ENCODE results near the gene TMEM217.
A peak's percentile ranks its signal among the peaks of the same experiment; 100 is the strongest.
"Not testable (repeated sequence)": the region's sequence is repeated elsewhere in the genome, so short reads cannot be mapped to it uniquely, and the experiment has no call there.

Gene TMEM217

GRCh38 chr6:37257634-37258404, at the start of gene TMEM217, which contains the start of gene TBC1D22B:
Gene TMEM217 (minus strand): TSS chr6:37258144. CDS start chr6:37219030, 39,114 bp downstream.
Gene TBC1D22B (plus strand): TSS chr6:37257772. CDS start chr6:37257918, 146 bp downstream.
- Mint-ChIP-seq H3K4me1 (ENCODE audit: low read depth) (peaks cover 46% of the 10 kb centered on the region), H3K4me3 (peak within 1 kb of the TSS; percentile 94), H3K36me3 (ENCODE audit: low read depth) (peaks cover 4% of the 10 kb centered on the region)

GRCh38 chr6:37307484-37307883, 49.5 kb upstream of the TMEM217 start:
- peaks cover 29% of the 10 kb centered on the region for H3K36me3 Mint-ChIP-seq (ENCODE audit: low read depth)
- H3K27ac Mint-ChIP-seq; H3K4me3 Mint-ChIP-seq; H3K9me3 Mint-ChIP-seq; H3K27me3 Mint-ChIP-seq; H3K4me1 Mint-ChIP-seq (ENCODE audit: low read depth): not testable (repeated sequence)

More at GRCh38 chr6:37257634-37258404, at the start of gene TMEM217, which contains the start of gene TBC1D22B:
- no peaks in the 10 kb centered on the region for H3K9me3 Mint-ChIP-seq
- peak within 1 kb of the TSS; percentile 91 for H3K27ac Mint-ChIP-seq
- H3K27me3 Mint-ChIP-seq, result no peaks in the 10 kb centered on the region

- Mint-ChIP-seq H3K4me1 (ENCODE audit: low read depth) (no peaks in the 10 kb centered on the region), H3K36me3 (ENCODE audit: low read depth) (peaks cover 36% of the 10 kb centered on the region), H3K27ac (no peak overlapping the region), H3K9me3 (no peaks in the 10 kb centered on the region), H3K27me3 (no peaks in the 10 kb centered on the region), H3K4me3 (no peak overlapping the region)
Observed at GRCh38 chr6:37306624-37307222, 48.8 kb upstream of the TMEM217 start.

DNA sequence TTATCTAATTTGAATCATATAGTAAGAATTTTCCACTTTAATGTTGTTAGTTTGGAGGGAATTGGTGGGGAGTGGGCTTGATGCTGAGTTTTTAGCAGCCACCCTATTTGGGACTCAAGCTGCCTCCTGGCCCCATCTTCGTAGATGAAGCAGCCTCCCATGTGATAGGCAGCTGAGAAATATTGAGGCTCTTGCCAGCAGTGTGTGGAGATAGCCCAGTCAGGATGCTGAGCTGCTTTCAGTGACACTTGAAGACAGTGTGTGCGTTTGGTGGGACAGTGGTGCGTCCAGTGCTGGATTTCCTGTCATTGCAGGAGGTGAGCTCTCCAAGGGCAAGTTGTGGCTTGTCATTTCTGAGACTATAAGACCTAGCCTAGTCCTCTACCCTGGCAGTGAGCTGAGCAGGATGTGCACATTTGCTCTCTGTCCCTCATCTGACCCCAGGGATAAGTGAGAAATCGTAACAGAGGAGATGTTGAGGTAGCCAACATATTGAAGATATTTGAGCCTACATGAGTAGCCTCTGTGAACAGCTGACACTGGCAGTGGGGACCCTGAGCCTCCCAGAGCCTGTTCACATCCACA, 48.0 kb upstream of the TMEM217 start:
- Mint-ChIP-seq H3K27me3 (no peaks in the 10 kb centered on the region), H3K36me3 (ENCODE audit: low read depth) (peaks cover 37% of the 10 kb centered on the region), H3K9me3 (no peaks in the 10 kb centered on the region), H3K4me3 (no peak overlapping the region), H3K4me1 (ENCODE audit: low read depth) (no peaks in the 10 kb centered on the region), H3K27ac (no peak overlapping the region)

- Mint-ChIP-seq H3K4me3 (no peak overlapping the region), H3K9me3 (no peaks in the 10 kb centered on the region), H3K4me1 (ENCODE audit: low read depth) (no peaks in the 10 kb centered on the region), H3K27me3 (no peaks in the 10 kb centered on the region), H3K27ac (no peak overlapping the region), H3K36me3 (ENCODE audit: low read depth) (peaks cover 42% of the 10 kb centered on the region)
Observed at GRCh38 chr6:37304766-37305165, 46.8 kb upstream of the TMEM217 start.

- Mint-ChIP-seq H3K4me1 (ENCODE audit: low read depth) (no peaks in the 10 kb centered on the region), H3K36me3 (ENCODE audit: low read depth) (peaks cover 41% of the 10 kb centered on the region), H3K4me3 (no peak overlapping the region)
Observed at GRCh38 chr6:37303891-37304503, 46.1 kb upstream of the TMEM217 start.

DNA sequence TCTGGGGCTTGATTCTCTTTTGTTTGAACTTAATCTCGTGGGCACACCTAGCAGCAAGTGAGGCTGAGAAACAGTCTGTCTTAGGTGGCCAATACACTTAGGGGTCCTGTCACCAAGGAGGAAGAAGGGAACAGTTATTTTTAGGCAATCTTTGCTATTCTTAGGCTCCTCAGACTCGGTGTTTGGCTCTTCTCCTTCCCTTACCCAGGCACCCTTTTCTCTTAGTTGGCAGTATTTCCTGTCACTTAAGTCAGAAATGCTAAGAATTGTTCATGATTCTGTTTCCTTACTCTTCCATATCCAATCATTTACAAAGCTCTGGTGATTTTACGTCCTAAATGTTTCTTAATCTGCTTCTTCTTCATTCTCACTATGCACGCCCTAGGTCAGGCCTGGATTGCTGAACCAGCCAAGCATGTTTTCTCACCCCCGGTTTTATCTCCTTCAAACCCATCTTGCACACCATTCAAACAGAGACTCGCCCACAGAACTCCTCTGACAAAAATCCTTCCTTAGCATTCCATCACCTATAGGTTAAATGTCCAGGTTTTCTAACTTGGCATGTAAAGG, 45.2 kb upstream of the TMEM217 start:
- Mint-ChIP-seq H3K4me3 (no peak overlapping the region), H3K27me3 (no peaks in the 10 kb centered on the region), H3K9me3 (no peaks in the 10 kb centered on the region), H3K27ac (no peak overlapping the region), H3K4me1 (ENCODE audit: low read depth) (no peaks in the 10 kb centered on the region), H3K36me3 (ENCODE audit: low read depth) (peaks cover 45% of the 10 kb centered on the region)

More at GRCh38 chr6:37303891-37304503, 46.1 kb upstream of the TMEM217 start:
- Mint-ChIP-seq H3K27me3 (no peaks in the 10 kb centered on the region), H3K9me3 (no peaks in the 10 kb centered on the region), H3K27ac (no peak overlapping the region)

GRCh38 chr6:37302086-37302686, 44.2 kb upstream of the TMEM217 start:
- H3K9me3 Mint-ChIP-seq, result no peaks in the 10 kb centered on the region
- no peaks in the 10 kb centered on the region for H3K4me1 Mint-ChIP-seq (ENCODE audit: low read depth)
- peaks cover 55% of the 10 kb centered on the region for H3K36me3 Mint-ChIP-seq (ENCODE audit: low read depth)
- no peak overlapping the region for H3K27ac Mint-ChIP-seq
- no peak overlapping the region for H3K4me3 Mint-ChIP-seq
- no peaks in the 10 kb centered on the region for H3K27me3 Mint-ChIP-seq

- Mint-ChIP-seq H3K27ac (no peak overlapping the region), H3K9me3 (no peaks in the 10 kb centered on the region), H3K4me3 (no peak overlapping the region), H3K27me3 (no peaks in the 10 kb centered on the region), H3K36me3 (ENCODE audit: low read depth) (peaks cover 68% of the 10 kb centered on the region), H3K4me1 (ENCODE audit: low read depth) (no peaks in the 10 kb centered on the region)
Observed at GRCh38 chr6:37299990-37300389, 42.0 kb upstream of the TMEM217 start.

DNA sequence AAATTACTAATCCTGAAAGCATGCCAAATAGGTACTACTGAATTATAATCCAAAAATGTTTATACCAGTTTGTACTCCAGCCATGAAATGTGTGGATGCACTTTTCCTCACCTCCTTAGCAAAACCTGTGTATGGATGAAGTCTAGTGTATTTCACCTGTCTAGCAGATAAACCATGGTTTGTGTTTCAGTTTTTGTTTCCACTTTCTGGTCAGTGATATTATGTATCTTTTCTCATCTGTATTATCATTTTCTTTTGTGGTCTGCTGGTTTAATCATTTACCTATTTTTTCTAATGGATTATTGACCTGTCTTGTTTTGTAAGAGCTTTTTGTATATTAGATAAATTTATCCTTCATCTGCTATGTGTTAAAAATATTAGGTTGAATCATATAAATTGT, 41.0 kb upstream of the TMEM217 start:
- Mint-ChIP-seq H3K4me1 (ENCODE audit: low read depth) (no peaks in the 10 kb centered on the region), H3K36me3 (ENCODE audit: low read depth) (peaks cover 67% of the 10 kb centered on the region), H3K9me3 (no peaks in the 10 kb centered on the region), H3K4me3 (no peak overlapping the region), H3K27me3 (no peaks in the 10 kb centered on the region), H3K27ac (no peak overlapping the region)

- not testable (repeated sequence) for H3K9me3 Mint-ChIP-seq; H3K4me1 Mint-ChIP-seq (ENCODE audit: low read depth); H3K27ac Mint-ChIP-seq; H3K4me3 Mint-ChIP-seq; H3K27me3 Mint-ChIP-seq
- H3K36me3 Mint-ChIP-seq (ENCODE audit: low read depth), result peaks cover 65% of the 10 kb centered on the region
Observed at GRCh38 chr6:37297637-37298036, 39.7 kb upstream of the TMEM217 start.

DNA sequence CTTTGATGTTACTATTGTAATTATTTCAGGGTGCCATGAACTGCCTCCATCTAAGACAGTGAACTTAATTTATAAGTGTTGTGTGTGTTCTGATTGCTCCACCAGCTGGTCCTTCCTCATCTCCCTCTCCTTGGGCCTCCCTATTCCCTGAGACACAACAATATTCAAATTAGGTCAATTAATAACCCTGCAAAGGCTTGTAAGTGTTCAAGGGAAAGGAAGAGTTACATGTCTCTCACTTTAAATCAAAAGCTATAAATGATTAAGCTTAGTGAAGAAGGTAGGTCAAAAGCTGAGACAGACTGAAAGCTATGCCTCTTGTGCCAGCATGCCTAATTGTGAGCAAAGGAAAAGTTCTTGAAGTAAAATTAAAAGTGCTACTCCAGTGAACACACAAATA, 35.5 kb upstream of the TMEM217 start:
- peaks cover 72% of the 10 kb centered on the region for H3K36me3 Mint-ChIP-seq (ENCODE audit: low read depth)
- no peaks in the 10 kb centered on the region for H3K27me3 Mint-ChIP-seq
- H3K27ac Mint-ChIP-seq, result peak overlapping the region; percentile 32
- H3K9me3 Mint-ChIP-seq, result no peaks in the 10 kb centered on the region
- peaks cover 21% of the 10 kb centered on the region for H3K4me1 Mint-ChIP-seq (ENCODE audit: low read depth)
- no peak overlapping the region for H3K4me3 Mint-ChIP-seq

DNA sequence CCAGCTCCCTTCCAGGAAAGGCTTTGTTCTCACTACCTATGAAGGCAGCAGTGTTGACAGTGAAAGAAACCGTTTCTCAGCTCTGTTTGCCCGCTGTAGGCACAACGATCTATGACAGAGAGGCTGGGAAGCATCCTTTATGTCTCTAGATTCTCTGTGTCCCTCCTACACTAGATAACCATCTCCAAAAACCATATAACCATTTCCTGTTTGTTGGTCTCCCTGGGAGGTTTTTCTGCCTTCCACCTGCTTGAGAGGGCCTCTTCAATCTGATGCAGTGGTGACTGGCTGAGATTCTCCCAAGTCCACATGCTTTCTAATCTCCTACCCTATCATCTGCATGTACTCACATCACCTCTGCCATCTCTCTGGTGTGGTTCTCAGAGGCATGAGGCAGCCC, 32.0 kb upstream of the TMEM217 start:
- H3K27ac Mint-ChIP-seq, result peak overlapping the region; percentile 2
- H3K36me3 Mint-ChIP-seq (ENCODE audit: low read depth), result peaks cover 64% of the 10 kb centered on the region
- peaks cover 32% of the 10 kb centered on the region for H3K4me1 Mint-ChIP-seq (ENCODE audit: low read depth)
- no peaks in the 10 kb centered on the region for H3K9me3 Mint-ChIP-seq
- H3K4me3 Mint-ChIP-seq, result no peak overlapping the region
- H3K27me3 Mint-ChIP-seq, result no peaks in the 10 kb centered on the region

- peaks cover 36% of the 10 kb centered on the region for H3K4me1 Mint-ChIP-seq (ENCODE audit: low read depth)
- H3K27me3 Mint-ChIP-seq, result no peaks in the 10 kb centered on the region
- H3K36me3 Mint-ChIP-seq (ENCODE audit: low read depth), result peaks cover 67% of the 10 kb centered on the region
- no peak overlapping the region for H3K4me3 Mint-ChIP-seq
- H3K9me3 Mint-ChIP-seq, result no peaks in the 10 kb centered on the region
- no peak overlapping the region for H3K27ac Mint-ChIP-seq
Observed at GRCh38 chr6:37288247-37288646, 30.3 kb upstream of the TMEM217 start.

Data from stimulated activated naive CD8-positive, alpha-beta T cell treated with anti-CD3 and anti-CD28 coated beads, Interleukin-15, Interleukin-2, amounts not matched to agents 100 ng/mL and 50 ng/mL, for 24 hours (primary cell).